Astrocyte (in vitro differentiated cells and primary cell): ENCODE results near the gene AAGAB.

Experiments
- EZH2 ChIP-seq: IDR thresholded peaks from 2 replicates; pipeline ENCODE4 v1.6.1; 2012; ENCODE audit warnings: mild to moderate bottlenecking, low read length, inconsistent platforms; ENCODE audit not compliant: insufficient read depth
- TF ChIP-seq, protein P1 (sequence below): IDR thresholded peaks from 2 replicates; pipeline ENCODE4 v1.5.1; 2011; ENCODE audit warnings: low read depth, mild to moderate bottlenecking, inconsistent platforms, low read length, moderate library complexity; ENCODE audit not compliant: insufficient read depth

DNA sequence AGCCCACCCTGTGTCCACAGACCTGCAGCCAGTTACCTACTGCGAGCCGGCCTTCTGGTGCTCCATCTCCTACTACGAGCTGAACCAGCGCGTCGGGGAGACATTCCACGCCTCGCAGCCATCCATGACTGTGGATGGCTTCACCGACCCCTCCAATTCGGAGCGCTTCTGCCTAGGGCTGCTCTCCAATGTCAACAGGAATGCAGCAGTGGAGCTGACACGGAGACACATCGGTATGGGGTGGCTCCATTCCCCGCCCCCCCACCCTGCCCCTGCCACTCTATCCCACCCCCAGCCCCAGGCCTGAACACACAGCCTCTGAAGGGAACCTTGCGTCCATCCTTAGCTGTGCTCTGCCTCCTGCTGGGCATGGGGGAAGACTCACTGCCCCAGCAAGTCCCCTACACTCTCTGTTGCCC, 73.2 kb downstream of the AAGAB start:
- TF ChIP-seq, protein P1, sequence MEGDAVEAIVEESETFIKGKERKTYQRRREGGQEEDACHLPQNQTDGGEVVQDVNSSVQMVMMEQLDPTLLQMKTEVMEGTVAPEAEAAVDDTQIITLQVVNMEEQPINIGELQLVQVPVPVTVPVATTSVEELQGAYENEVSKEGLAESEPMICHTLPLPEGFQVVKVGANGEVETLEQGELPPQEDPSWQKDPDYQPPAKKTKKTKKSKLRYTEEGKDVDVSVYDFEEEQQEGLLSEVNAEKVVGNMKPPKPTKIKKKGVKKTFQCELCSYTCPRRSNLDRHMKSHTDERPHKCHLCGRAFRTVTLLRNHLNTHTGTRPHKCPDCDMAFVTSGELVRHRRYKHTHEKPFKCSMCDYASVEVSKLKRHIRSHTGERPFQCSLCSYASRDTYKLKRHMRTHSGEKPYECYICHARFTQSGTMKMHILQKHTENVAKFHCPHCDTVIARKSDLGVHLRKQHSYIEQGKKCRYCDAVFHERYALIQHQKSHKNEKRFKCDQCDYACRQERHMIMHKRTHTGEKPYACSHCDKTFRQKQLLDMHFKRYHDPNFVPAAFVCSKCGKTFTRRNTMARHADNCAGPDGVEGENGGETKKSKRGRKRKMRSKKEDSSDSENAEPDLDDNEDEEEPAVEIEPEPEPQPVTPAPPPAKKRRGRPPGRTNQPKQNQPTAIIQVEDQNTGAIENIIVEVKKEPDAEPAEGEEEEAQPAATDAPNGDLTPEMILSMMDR, result no peak
- TF ChIP-seq EZH2, result no peak
